ENCODE data around the gene ANGPTL1.

DNA sequence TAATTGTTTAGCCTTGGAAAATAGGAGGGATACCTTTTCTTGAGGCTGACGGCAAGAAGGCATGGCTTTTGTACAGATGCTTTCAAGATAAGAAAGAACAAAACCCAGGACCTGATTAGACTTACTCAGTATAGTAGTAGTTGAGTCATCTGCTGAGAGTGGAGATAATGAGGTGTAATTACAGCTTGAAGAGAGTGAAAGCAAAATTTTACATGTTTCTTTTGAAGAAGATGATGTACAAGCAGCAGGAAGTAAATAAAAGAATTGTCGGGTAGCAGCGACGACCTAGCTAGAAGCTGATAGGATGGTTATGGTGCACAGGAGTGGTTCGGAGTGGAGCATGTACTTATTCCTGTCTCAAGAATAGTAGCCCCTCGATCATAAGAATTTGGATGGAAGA is 6.6 kb downstream of the ANGPTL1 start:
- TF ChIP-seq KDM1A (IDR thresholded peaks at IDR 0.05; ENCODE audit: borderline replicate concordance, low read length) (no peak), RFX5 (IDR thresholded peaks at IDR 0.05; ENCODE audit: borderline replicate concordance, low read depth, low read length) (no peak), EZH2 (IDR thresholded peaks at IDR 0.05; ENCODE audit: low read depth, low read length, severe bottlenecking) (no peak), RXRA (IDR thresholded peaks at IDR 0.05; ENCODE audit: insufficient read depth, low read depth, low read length) (no peak), CEBPB (IDR thresholded peaks at IDR 0.05; ENCODE audit: low read depth, low read length) (no peak), KDM4A (IDR thresholded peaks at IDR 0.05; ENCODE audit: low read depth, low read length, severe bottlenecking) (no peak), POLR2AphosphoS5 (IDR thresholded peaks at IDR 0.05; ENCODE audit: low read depth, low read length) (no peak), RAD21 (IDR thresholded peaks at IDR 0.05 in 1 of 2, conservative IDR thresholded peaks at IDR 0.05 in 1 of 2; ENCODE audit: low read depth in 2 of 2, low read length in 2 of 2) (no peak), RNF2 (IDR thresholded peaks at IDR 0.05; ENCODE audit: borderline replicate concordance, low read depth, low read length, missing control alignments, poor library complexity, severe bottlenecking) (no peak), POLR2A (IDR thresholded peaks at IDR 0.05; ENCODE audit: control extremely low read depth in 1 of 2, low read depth in 2 of 2, low read length in 2 of 2) (no peak)
- TF ChIP-seq, protein P1, sequence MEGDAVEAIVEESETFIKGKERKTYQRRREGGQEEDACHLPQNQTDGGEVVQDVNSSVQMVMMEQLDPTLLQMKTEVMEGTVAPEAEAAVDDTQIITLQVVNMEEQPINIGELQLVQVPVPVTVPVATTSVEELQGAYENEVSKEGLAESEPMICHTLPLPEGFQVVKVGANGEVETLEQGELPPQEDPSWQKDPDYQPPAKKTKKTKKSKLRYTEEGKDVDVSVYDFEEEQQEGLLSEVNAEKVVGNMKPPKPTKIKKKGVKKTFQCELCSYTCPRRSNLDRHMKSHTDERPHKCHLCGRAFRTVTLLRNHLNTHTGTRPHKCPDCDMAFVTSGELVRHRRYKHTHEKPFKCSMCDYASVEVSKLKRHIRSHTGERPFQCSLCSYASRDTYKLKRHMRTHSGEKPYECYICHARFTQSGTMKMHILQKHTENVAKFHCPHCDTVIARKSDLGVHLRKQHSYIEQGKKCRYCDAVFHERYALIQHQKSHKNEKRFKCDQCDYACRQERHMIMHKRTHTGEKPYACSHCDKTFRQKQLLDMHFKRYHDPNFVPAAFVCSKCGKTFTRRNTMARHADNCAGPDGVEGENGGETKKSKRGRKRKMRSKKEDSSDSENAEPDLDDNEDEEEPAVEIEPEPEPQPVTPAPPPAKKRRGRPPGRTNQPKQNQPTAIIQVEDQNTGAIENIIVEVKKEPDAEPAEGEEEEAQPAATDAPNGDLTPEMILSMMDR (IDR thresholded peaks at IDR 0.05; ENCODE audit: control extremely low read depth in 1 of 3, insufficient read depth in 1 of 3, low read depth in 1 of 3, low read length in 3 of 3): no peak

Measured in H1 (cell line).